Measurements from ENCODE around the gene TNFAIP1.

TNFAIP1 gene

GRCh38 chr17:28372203-28372944 is 36.8 kb downstream of the TNFAIP1 start:
- FAIRE-seq, result no peak

DNA sequence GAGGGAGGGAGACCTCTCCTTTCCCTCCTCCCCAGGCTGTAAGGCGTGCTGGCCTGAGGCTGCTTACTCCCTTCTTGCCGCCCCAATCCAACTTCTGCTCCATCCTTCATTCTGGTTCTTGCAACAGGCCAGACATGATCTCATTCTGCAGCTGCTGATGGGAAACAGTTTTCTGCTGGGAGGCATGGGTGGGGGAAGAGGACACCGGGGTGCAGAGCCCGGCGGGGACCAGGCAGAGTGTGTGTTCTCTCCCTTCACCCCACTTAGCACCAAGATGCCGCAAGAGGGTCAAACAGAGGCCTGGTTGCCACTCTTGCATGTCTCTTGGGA is 37.3 kb downstream of the TNFAIP1 start:
- no peak for FAIRE-seq

- FAIRE-seq, result no peak
Observed at GRCh38 chr17:28379814-28380801, 44.5 kb downstream of the TNFAIP1 start.

DNA sequence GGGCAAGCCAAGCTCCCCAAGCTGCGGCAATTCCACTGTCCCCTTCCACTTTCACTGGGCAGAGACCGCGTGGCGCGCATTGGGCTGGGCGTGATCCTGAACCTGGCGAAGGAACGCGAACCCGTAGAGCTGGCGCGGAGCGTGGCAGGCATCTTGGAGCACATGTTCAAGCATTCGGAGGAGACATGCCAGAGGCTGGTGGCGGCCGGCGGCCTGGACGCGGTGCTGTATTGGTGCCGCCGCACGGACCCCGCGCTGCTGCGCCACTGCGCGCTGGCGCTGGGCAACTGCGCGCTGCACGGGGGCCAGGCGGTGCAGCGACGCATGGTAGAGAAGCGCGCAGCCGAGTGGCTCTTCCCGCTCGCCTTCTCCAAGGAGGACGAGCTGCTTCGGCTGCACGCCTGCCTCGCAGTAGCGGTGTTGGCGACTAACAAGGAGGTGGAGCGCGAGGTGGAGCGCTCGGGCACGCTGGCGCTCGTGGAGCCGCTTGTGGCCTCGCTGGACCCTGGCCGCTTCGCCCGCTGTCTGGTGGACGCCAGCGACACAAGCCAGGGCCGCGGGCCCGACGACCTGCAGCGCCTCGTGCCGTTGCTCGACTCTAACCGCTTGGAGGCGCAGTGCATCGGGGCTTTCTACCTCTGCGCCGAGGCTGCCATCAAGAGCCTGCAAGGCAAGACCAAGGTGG is 45.7 kb downstream of the TNFAIP1 start:
- no peak for FAIRE-seq

GRCh38 chr17:28384281-28385036 is 48.9 kb downstream of the TNFAIP1 start:
- no peak for FAIRE-seq

DNA sequence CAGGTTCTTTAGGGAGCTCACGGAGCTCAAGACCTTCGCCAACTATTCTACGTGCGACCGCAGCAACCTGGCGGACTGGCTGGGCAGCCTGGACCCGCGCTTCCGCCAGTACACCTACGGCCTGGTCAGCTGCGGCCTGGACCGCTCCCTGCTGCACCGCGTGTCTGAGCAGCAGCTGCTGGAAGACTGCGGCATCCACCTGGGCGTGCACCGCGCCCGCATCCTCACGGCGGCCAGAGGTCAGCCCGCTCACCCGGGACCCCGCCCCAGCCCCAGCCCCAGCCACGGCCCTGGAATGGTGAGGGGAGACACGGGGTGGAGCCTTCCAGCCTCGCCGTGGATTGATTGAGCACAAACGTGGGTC is 49.5 kb downstream of the TNFAIP1 start:
- no peak for FAIRE-seq

GRCh38 chr17:28385406-28385805 is 49.8 kb downstream of the TNFAIP1 start:
- FAIRE-seq, result no peak

DNA sequence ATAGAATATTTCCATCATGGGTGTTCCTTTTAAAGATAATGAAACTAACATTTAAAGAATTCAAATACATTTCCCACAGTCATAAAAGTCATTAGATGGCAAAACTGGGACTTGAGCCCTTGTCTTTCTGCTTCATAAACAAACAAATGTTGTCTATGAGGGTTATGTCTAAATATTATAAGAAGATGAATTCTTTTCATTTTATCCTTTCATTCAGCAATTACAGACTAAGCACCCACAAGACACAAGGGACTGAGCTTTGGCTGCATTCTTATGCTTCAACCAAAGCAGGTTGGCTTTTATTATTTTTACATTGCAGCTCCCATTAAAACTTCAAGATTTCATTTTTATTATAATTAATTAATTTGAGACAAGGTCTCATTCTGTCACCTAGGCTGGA is 50.8 kb downstream of the TNFAIP1 start:
- no peak for FAIRE-seq

DNA sequence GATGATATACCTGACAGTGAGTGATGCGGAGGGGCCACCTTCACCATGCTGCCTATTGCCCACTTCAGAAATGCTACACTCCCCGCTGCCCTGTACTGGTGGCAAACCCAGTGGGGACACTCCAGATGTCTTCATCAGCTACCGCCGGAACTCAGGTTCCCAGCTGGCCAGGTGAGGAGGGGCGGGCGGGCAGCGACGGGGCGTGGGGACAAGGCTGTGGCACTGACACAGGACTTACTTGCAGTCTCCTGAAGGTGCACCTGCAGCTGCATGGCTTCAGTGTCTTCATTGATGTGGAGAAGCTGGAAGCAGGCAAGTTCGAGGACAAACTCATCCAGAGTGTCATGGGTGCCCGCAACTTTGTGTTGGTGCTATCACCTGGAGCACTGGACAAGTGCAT is 52.5 kb downstream of the TNFAIP1 start:
- FAIRE-seq, result no peak

GRCh38 chr17:28390141-28390540 is 54.6 kb downstream of the TNFAIP1 start:
- FAIRE-seq, result no peak

- no peak for FAIRE-seq
Observed at GRCh38 chr17:28390563-28390962, 55.0 kb downstream of the TNFAIP1 start.

- no peak for FAIRE-seq
Observed at GRCh38 chr17:28390984-28391383, 55.4 kb downstream of the TNFAIP1 start.

DNA sequence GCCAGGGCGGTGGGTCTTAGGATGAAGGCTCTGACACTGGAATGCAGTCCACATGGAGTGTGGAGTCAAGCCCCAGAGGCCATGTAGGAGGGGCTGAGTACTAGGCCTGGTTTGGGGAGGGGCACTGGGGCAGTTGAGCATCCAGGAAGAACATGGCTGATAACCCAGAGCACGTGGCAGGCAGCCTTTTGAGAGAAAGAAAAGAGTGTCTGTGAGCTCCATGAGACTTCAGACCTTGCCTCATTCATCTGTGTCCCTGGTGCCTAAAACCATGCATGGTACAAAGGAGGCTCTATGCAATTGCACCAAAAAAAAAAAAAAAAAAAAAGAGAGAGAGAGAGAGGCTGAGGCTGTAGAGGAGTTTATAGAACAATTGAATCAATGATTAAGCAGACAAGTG is 55.8 kb downstream of the TNFAIP1 start:
- FAIRE-seq, result no peak

DNA sequence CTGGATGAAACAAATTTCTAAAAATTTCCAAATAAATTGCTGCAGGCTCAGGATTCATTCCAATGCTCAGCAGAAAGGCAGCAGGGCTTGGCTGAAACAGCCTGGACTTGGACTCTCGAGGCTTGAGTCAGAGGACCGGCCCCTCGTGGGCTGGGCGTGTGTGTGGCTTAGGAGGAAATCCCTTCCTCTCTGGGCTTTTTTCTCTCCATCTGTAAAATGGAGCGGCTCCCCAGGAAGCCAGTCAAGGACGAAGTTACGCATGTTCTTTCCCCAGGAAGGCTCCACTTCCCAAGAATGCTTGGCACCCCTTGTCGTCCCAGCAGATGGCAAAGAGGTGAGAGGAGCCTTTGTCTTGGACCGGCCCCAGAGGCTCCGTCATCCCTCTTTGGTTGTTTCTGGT is 56.9 kb downstream of the TNFAIP1 start:
- FAIRE-seq, result no peak

GRCh38 chr17:28394337-28395116 is 59.0 kb downstream of the TNFAIP1 start:
- FAIRE-seq, result no peak

GRCh38 chr17:28395426-28395825 is 59.9 kb downstream of the TNFAIP1 start:
- FAIRE-seq, result no peak

- FAIRE-seq, result no peak
Observed at GRCh38 chr17:28395968-28396367, 60.4 kb downstream of the TNFAIP1 start.

Measured in islet of Langerhans (tissue), 1 donor.